Germinal center (tissue), 1 donor: Measurements from ENCODE around the gene FBXL7.
"Not testable (repeated sequence)": the region's sequence is repeated elsewhere in the genome, so short reads cannot be mapped to it uniquely, and the experiment has no call there.

ENCODE experiments used
- DNase-seq: peaks from one replicate; pipeline ENCODE4 v3.0.0; 2012; ENCODE audit warnings: mixed read lengths, low spot score

Gene FBXL7

DNA sequence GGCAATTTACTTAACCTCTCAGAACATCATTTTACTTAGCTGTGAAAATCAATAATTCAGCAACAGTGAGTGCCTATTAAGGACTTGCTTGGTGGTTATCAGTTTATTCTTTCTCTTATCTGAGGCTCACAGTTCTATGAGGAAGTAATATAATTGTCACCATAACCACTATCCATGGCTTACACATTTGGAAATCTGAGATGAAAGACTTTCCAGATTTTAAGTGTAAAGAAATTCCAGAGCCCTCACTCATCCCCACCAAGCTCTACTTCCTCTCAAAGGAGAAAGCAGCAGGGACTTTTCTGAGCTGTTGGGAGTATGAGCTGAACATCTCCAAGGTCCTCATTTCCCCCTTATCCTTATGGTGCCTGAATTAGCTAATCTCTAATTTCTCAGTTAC, 321.5 kb downstream of the FBXL7 start:
- no peak for DNase-seq

DNA sequence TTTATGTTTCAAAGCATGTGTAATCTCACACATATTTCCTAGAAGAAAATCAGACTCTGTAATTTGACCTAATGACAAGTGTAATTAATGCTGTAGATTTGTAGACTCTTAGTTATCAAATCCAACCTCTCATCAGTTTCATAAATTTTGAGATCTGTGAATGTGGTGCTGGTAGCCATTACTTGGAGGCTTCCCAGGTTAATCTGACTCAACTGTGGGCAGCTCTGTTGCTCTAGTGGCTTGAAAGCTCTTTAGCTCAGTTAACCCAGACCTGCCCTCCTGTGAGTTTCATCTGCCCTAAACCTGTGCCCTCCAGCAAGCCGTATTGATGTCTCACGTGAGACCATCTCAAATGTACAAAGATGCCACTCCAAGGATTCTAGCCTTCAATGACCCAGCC, 323.4 kb downstream of the FBXL7 start:
- no peak for DNase-seq

DNA sequence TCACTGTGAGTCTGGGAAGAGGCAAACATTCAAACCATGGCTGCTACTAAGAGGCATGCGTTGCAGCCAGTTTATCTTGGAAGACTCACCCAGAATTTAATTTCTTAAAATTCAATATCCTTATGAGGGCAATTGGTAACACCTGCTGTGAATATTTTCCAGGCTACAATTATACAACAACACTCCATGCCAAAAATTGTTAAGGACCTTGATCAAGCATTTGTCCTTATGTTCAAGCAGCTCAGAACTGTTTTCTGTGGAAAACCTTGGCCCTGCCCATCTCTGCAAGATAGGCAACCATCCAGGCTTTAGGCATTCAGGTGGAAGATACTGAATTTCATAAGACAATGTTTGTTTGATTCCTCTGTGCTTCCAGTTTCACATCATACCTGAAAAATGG, 327.8 kb downstream of the FBXL7 start:
- DNase-seq: no peak

- DNase-seq: no peak
These were observed 331.4 kb downstream of the FBXL7 start for GRCh38 chr5:15831408-15831807.

DNA sequence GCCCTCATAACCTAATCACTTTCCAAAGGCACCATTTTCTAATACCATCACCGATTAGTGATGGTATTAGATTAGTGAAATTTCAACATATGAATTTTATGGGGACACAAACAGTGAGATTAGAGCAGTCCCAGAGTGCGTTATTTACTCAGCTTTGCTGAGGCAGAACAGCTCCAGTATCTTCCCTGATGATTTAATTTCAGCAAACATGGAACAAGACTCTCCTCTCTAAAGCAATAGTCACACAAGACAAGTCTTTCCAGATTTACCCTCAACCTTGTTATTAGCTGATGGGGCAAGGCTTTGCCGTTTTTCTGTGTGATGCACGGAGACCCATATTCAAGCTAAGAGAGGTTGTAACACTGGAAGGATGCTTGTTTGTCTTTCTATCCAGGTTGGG, 333.4 kb downstream of the FBXL7 start:
- no peak for DNase-seq

- DNase-seq: no peak
These were observed 334.7 kb downstream of the FBXL7 start for GRCh38 chr5:15834596-15835245.

DNA sequence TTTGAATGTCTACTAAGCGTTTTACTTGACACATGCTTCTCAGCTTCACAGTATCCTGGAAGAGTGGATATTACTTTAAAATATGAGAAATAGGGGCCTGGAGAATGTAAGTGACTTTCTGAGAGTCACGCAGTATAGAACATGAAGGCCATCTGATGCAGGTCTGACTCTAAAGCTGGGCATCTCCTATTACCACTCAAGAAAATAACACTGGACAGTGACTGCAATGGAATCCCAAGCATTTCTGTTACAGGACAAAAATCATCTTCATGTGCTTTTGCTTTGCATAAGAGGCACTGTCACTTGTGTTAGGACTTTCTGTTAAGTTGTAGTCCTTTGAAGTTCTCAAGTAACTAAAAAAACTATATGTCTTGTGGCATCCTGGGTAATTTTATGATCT, 335.5 kb downstream of the FBXL7 start:
- no peak for DNase-seq

- DNase-seq: no peak
These were observed 337.7 kb downstream of the FBXL7 start for GRCh38 chr5:15837551-15838289.

DNA sequence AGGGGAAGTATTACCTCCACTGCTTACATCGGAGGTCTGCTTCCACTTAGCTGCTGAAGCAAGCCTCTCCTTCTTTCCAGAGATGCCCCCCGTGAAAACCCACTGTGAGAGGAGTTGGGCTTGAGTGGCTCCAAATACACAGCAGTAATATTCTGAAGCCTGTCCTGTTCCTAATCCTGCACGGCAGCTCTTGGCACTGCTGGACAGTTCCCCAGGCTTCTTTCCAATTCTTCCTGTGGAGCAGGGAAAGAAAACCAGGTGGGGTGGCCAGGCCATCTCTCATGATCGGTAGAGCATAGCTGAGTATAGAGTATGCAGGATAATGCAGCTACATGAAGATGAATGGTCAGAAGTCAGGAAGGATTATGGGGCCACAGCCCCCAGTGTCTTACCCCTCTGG, 344.3 kb downstream of the FBXL7 start:
- no peak for DNase-seq

- no peak for DNase-seq
These were observed 344.9 kb downstream of the FBXL7 start for GRCh38 chr5:15844871-15845270.

- DNase-seq: no peak
These were observed 350.6 kb downstream of the FBXL7 start for GRCh38 chr5:15850536-15850935.

- no peak for DNase-seq
These were observed 351.0 kb downstream of the FBXL7 start for GRCh38 chr5:15850939-15851341.

DNA sequence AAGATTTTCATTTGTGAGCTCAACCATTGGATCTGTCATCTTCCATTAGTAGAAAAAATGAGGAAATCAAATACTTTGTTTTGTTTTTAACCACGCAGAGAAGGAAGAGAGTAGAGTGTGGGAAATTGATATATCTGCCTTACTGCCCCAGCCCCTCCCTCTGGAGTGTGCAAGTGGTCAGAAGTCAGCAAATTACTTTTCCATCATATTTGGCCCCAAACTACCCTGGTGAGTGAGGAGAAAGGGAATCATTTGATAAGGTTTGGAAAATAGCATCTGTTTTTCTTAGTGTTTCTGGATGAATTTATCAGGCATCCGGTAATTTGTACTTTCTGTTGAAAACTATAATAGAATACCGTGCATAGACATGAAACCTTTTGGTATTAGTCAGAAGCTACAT, 352.2 kb downstream of the FBXL7 start:
- DNase-seq: no peak

DNA sequence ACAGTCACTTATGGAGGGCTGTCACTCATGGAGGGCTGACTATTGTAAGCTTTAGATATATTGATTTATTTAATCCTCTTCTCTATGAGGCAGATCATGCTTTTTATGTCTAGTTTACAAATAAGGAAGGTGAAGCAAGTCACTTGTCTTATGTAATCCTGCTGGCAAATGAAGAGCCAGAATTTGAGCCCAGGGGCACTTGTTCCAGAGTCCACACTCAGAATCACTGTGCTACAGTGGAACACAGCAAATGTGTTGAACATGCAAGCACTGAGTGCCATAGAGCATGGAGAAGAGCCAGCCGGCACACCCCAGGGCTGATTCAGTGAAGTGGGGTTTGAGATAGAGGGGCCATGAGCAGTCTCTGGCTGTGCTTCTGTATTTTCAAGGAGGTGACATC, 353.0 kb downstream of the FBXL7 start:
- DNase-seq: no peak

DNA sequence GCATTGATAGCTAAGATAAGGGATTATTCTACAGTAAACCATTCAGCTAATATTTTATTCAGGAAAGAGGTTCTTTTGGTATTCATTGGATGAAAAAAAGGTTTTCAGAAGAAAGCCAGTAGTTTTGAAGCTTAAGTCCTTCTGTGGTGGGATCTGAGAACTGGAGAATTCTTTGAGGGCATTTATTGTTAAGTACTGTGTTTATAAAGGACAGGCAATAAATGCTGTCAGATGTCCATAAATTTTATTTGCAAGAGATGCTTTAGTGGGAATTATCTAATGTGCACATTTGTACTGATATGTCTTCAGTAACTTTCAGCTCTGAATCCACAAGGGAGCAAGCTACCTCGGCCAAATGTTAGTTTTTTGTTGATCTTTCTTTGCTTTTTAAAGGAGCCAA, 358.3 kb downstream of the FBXL7 start:
- DNase-seq: no peak

DNA sequence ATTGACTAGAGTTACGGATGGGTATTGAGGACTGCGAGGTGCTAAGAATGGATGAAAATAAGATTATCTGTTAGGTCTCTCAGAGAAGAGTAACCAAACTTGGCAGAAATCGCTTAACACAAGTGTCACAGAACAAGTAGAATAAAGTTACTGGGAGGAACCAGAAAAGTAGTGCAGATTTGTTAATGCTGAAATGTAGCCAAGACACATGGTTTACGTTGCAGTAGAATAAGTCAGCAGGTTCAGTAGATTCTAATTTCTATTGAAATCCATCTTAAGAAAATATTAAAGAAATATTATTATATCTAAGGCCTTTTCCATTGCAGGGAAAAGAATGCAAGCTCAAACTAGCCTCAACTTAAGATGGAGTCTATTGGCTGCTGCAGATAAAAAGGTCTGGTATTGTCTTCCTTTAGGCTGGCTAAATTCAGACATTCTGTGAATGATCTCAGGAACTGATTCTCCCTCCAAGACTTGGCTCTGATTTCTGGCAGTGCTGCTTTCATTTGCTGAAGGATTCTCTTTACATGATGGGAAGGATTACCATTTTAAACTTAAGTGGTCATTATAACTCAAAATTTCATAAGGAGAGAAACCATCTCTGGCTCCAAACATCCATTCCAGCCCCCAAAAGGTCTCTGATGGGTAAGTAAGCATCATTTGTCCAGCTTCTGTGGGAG, 364.7 kb downstream of the FBXL7 start:
- DNase-seq: no peak

GRCh38 chr5:15872259-15872658, 372.3 kb downstream of the FBXL7 start:
- not testable (repeated sequence) for DNase-seq

DNA sequence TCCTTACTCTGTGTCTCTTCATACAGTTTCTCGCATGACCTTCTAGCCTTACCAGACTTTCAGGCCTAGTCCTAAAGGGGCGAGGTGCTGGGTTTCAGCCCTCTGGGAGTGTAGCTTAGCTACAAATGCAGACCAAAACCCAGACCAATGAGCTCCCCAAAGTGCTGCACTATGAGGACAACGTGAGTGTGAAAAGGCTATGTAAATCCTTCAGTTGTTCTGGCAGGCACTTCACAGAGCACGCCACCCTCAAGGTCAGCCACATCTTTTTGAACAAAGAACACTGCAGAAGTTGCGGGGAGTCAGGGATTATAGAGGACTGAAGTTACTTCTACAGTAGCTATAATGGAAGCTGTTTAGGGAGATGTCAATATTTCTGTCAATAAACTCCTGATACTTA, 377.9 kb downstream of the FBXL7 start:
- DNase-seq: no peak

GRCh38 chr5:15880201-15880600, 380.2 kb downstream of the FBXL7 start:
- DNase-seq: no peak

- no peak for DNase-seq
These were observed 385.2 kb downstream of the FBXL7 start for GRCh38 chr5:15885156-15885555.

GRCh38 chr5:15886156-15886555, 386.2 kb downstream of the FBXL7 start:
- no peak for DNase-seq

GRCh38 chr5:15887093-15887492, 387.1 kb downstream of the FBXL7 start:
- no peak for DNase-seq

GRCh38 chr5:15889001-15889400, 389.0 kb downstream of the FBXL7 start:
- no peak for DNase-seq
